Ureter (tissue), 1 donor: ENCODE results near the gene MRPS15. TPM values are rescaled to one million over a fixed set of nuclear protein-coding genes. Genes with fewer than 3 reads are reported as not detected.

Source experiments
- DNase-seq: peaks from one replicate; pipeline ENCODE4 v3.0.0-alpha.2; 2020; ENCODE audit warnings: low spot score
- total RNA-seq: library from RNA; stranded (reverse); gene quantifications from one replicate; pipeline ENCODE4 v1.2.4, GENCODE V29; 2023
- donor health status: DM: yes; HTN: yes; CAD: no.

MRPS15 gene
- total RNA-seq, 1 donor from 2014 or later, result 59.9 TPM

- no peak for DNase-seq
Measured at GRCh38 chr1:36458910-36459309, 5.3 kb downstream of the MRPS15 start.

- DNase-seq, result no peak
Measured at GRCh38 chr1:36457691-36458090, 6.5 kb downstream of the MRPS15 start.

- DNase-seq, result no peak
Measured at GRCh38 chr1:36456391-36456928, 7.7 kb downstream of the MRPS15 start.

GRCh38 chr1:36455386-36455785 is 8.8 kb downstream of the MRPS15 start:
- no peak for DNase-seq

- DNase-seq, result no peak
Measured at GRCh38 chr1:36453600-36454388, 10.4 kb downstream of the MRPS15 start.

GRCh38 chr1:36453051-36453450 is 11.1 kb downstream of the MRPS15 start:
- DNase-seq, result no peak

GRCh38 chr1:36450919-36451305 is 13.3 kb downstream of the MRPS15 start:
- DNase-seq, result no peak

- peak; percentile 98 for DNase-seq
Measured at GRCh38 chr1:36450270-36450918, 13.8 kb downstream of the MRPS15 start, which contains the start of gene OSCP1. OSCP1 (minus strand) TSS chr1:36450451; CDS start chr1:36450369, 82 bp downstream.

- no peak for DNase-seq
Measured at GRCh38 chr1:36448530-36449056, 15.6 kb downstream of the MRPS15 start.

GRCh38 chr1:36447450-36447849 is 16.7 kb downstream of the MRPS15 start:
- no peak for DNase-seq

GRCh38 chr1:36446746-36447145 is 17.4 kb downstream of the MRPS15 start:
- no peak for DNase-seq

GRCh38 chr1:36446271-36446670 is 17.9 kb downstream of the MRPS15 start:
- DNase-seq, result no peak

GRCh38 chr1:36443297-36443696 is 20.9 kb downstream of the MRPS15 start:
- no peak for DNase-seq

GRCh38 chr1:36442337-36442736 is 21.8 kb downstream of the MRPS15 start:
- no peak for DNase-seq

- no peak for DNase-seq
Measured at GRCh38 chr1:36440646-36441045, 23.5 kb downstream of the MRPS15 start.

- no peak for DNase-seq
Measured at GRCh38 chr1:36440044-36440443, 24.1 kb downstream of the MRPS15 start.

- no peak for DNase-seq
Measured at GRCh38 chr1:36438715-36439114, 25.5 kb downstream of the MRPS15 start.

- no peak for DNase-seq
Measured at GRCh38 chr1:36436821-36437220, 27.4 kb downstream of the MRPS15 start.

- DNase-seq, result no peak
Measured at GRCh38 chr1:36433102-36433501, 31.1 kb downstream of the MRPS15 start.

GRCh38 chr1:36432616-36433015 is 31.6 kb downstream of the MRPS15 start:
- DNase-seq, result no peak

GRCh38 chr1:36425791-36426190 is 38.4 kb downstream of the MRPS15 start:
- DNase-seq, result no peak

GRCh38 chr1:36421649-36422048 is 42.5 kb downstream of the MRPS15 start:
- DNase-seq, result no peak

- DNase-seq, result peak; percentile 90
Measured at GRCh38 chr1:36420836-36421317, 43.3 kb downstream of the MRPS15 start.
